ENCODE results near the gene ATP6AP1.

The ATP6AP1 gene

DNA sequence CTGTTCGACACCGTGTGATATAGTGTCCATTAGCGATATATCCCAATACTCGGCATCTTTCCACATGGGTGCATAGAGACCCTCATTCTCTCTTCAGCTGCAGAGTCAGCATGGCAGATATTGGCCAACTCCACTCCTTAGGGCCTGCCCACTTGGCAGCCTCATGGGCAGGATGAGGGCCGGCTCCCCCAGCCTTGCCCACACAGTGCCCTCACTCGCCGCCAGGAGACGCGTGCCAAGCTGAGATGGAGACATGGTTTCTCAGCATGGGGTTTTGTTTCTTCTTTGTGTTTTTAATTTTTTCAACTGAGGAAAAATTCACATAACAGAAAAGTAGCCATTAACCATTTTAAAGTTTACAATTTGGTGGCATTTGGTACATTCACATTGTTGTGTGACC, 24.3 kb downstream of the ATP6AP1 start:
- TF ChIP-seq MYC (IDR thresholded peaks at IDR 0.05; ENCODE audit: low read depth, low read length), result no peak
- TF ChIP-seq, protein P1, sequence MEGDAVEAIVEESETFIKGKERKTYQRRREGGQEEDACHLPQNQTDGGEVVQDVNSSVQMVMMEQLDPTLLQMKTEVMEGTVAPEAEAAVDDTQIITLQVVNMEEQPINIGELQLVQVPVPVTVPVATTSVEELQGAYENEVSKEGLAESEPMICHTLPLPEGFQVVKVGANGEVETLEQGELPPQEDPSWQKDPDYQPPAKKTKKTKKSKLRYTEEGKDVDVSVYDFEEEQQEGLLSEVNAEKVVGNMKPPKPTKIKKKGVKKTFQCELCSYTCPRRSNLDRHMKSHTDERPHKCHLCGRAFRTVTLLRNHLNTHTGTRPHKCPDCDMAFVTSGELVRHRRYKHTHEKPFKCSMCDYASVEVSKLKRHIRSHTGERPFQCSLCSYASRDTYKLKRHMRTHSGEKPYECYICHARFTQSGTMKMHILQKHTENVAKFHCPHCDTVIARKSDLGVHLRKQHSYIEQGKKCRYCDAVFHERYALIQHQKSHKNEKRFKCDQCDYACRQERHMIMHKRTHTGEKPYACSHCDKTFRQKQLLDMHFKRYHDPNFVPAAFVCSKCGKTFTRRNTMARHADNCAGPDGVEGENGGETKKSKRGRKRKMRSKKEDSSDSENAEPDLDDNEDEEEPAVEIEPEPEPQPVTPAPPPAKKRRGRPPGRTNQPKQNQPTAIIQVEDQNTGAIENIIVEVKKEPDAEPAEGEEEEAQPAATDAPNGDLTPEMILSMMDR (IDR thresholded peaks at IDR 0.05; ENCODE audit: low read depth, low read length), result no peak
- TF ChIP-seq POLR2A (IDR thresholded peaks at IDR 0.05; ENCODE audit: extremely low read depth, insufficient read length), result no peak
- TF ChIP-seq, protein P2, sequence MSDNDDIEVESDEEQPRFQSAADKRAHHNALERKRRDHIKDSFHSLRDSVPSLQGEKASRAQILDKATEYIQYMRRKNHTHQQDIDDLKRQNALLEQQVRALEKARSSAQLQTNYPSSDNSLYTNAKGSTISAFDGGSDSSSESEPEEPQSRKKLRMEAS (IDR thresholded peaks at IDR 0.05; ENCODE audit: low read depth, low read length), result no peak
- no peak for DNase-seq (ENCODE audit: low read depth)
- no peak overlapping the region for H3K4me3 ChIP-seq (ENCODE audit: low read depth, low read length)

DNA sequence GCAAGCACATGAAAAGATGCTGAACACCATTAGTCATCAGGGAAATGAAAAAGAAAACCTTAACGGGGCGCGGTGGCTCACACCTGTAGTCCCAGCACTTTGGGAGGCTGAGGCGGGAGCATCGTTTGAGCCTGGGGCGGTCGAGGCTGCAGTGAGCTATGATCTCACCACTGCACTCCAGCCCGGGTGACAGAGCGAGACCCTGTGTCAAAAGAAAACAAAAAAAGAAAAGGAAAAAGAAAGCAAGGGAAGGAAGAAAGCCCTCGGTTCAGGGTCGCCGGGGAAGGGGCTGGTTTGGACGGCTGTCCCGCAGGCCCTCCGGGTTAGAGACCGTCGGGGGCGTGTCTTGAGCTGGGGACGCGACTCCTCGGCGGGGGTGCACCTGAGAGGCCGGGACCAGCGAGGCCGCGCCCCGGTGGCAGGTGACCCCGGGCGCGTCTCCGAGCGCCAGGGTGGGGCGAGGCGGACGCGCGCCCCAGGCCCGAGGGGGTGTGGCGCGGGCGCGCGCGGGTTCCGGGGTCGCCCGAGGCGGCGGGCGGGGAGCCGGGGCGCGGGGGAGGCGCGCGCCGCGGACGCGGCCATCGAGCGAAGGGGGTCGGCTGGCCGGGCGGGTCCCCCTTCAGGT, 29.1 kb downstream of the ATP6AP1 start:
- H3K4me3 ChIP-seq (ENCODE audit: low read depth, low read length), result peak overlapping the region; percentile 28
- peak; percentile 45 for DNase-seq (ENCODE audit: low read depth)
- TF ChIP-seq POLR2A (IDR thresholded peaks at IDR 0.05; ENCODE audit: extremely low read depth, insufficient read length), result no peak
- TF ChIP-seq MYC (IDR thresholded peaks at IDR 0.05; ENCODE audit: low read depth, low read length), result no peak
- TF ChIP-seq, protein P1 (IDR thresholded peaks at IDR 0.05; ENCODE audit: low read depth, low read length), result no peak
- TF ChIP-seq, protein P2 (IDR thresholded peaks at IDR 0.05; ENCODE audit: low read depth, low read length), result no peak

DNA sequence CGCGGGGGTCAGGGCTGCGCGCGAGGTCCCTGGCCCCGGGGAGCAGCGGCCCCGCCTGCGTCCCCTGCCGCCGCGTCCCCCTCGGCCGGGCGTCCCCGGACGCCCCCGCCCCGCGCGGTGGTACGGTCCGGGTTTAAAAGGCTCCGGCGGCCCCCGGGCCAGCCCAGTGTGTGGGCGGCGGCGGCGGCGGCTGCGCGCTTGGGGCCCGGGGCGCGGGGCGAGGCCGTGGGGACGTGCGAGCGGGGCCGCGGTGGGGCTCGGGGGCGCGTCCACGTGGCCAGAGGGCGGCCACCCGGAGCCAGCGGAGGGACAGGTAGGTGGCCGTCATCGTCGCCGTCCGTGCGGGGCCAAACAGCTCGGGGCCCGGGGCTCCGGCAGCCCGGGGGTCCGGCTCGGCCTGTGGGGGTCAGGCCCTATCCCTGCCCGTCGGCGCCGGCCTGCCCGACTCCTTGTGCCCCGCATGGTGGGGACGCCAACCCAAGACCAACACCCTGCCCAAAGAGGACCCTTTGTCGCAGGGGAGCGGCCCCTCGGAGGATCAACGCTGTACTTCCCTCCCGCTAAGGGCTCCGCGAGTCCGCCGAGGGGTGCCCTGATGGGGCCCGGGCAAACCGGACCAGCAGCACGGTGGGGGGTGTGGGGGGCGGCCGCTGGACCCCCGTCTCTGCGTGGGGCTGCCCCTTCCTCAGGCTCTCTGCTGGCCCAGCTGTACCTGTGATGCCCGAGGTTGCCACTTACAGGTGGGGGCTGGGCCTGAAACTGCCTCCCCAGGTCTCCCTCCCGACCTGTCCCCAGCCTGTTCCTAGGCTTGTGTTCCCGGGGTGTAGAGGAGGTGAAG, 29.9 kb downstream of the ATP6AP1 start, which contains the start of gene PLXNA3:
Gene PLXNA3 (plus strand): TSS at position 166 of the 838 bp plus-strand sequence. CDS start 1,903 bp downstream, outside the sequence.
- TF ChIP-seq MYC (IDR thresholded peaks at IDR 0.05; ENCODE audit: low read depth, low read length) (no peak), POLR2A (IDR thresholded peaks at IDR 0.05; ENCODE audit: extremely low read depth, insufficient read length) (no peak)
- TF ChIP-seq, protein P1 (IDR thresholded peaks at IDR 0.05; ENCODE audit: low read depth, low read length), result no peak
- TF ChIP-seq, protein P2 (IDR thresholded peaks at IDR 0.05; ENCODE audit: low read depth, low read length), result no peak
- peak; percentile 62 for DNase-seq (ENCODE audit: low read depth)
- peak within 1 kb of the TSS; percentile 62 for H3K4me3 ChIP-seq (ENCODE audit: low read depth, low read length)

DNA sequence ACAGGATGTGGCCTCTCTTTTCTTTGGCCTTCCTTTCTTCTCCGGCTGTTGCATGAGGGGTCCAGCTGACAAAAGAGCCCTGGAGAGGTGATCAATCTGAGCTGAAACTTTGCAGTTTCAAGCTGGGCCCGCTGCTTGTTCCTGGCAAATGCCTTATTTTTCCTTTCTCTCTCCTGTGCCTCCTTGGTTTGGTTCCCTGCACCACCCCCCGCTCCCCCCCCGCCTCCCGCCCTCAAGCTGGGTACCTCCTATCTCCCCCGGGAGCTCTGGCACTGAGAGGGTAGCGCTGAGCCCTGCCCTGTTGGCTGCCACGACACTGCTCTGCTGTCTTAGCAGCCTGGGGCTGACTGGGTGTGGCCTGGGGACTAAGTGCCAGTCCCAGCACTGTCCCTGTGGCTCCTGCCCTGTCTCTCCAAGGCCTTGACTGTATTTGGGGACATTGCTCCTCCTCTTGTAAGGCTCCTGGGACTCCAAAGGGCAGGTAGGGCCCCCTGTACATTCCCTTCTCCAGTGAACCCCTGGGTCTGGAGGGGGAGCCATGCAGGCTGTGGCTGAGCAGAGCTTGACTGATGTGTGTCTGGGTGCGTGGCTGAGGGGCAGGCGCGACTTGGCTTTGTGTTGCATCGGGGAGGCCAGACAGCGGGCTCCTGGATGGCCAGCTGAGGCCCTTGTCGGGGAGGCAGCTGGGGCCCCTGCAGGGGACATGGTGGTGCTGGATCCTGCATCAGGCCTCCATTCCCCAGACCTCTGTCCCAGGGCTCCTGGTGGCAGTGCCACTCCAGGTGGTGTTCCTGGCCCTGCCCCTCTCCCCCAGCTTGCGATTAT, 30.7 kb downstream of the ATP6AP1 start:
- TF ChIP-seq, protein P1 (IDR thresholded peaks at IDR 0.05; ENCODE audit: low read depth, low read length), result no peak
- TF ChIP-seq, protein P2 (IDR thresholded peaks at IDR 0.05; ENCODE audit: low read depth, low read length), result no peak
- TF ChIP-seq POLR2A (IDR thresholded peaks at IDR 0.05; ENCODE audit: extremely low read depth, insufficient read length) (no peak), MYC (IDR thresholded peaks at IDR 0.05; ENCODE audit: low read depth, low read length) (no peak)
- DNase-seq (ENCODE audit: low read depth), result peak; percentile 52
- H3K4me3 ChIP-seq (ENCODE audit: low read depth, low read length), result peak overlapping the region; percentile 62

DNA sequence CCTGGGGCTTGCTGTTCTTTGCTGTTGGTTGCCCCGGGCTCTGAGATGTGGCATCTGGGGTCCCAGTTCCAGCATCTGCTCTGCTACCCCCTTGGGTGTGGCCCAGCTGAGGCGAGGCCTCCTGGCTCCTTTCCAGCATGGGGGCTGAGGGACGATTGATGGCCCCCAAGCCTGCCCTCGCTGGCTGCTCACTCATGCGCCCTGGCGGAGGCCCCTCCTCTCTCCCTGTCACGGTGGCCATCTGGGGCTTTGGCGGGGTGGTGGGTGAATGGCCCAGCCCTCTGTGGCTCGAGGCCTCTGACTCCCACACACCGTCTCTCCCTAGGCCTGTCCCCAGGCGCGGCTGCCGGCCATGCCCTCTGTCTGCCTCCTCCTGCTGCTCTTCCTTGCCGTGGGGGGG, 31.4 kb downstream of the ATP6AP1 start:
- no peak overlapping the region for H3K4me3 ChIP-seq (ENCODE audit: low read depth, low read length)
- TF ChIP-seq POLR2A (IDR thresholded peaks at IDR 0.05; ENCODE audit: extremely low read depth, insufficient read length) (no peak), MYC (IDR thresholded peaks at IDR 0.05; ENCODE audit: low read depth, low read length) (no peak)
- TF ChIP-seq, protein P1 (IDR thresholded peaks at IDR 0.05; ENCODE audit: low read depth, low read length), result no peak
- TF ChIP-seq, protein P2 (IDR thresholded peaks at IDR 0.05; ENCODE audit: low read depth, low read length), result no peak
- DNase-seq (ENCODE audit: low read depth), result peak; percentile 35
